HG02840 (cell line): ENCODE data around the gene CEP126.

Experiments used
- ATAC-seq: cut with Tn5 transposase; IDR thresholded peaks from one replicate; pipeline ENCODE4 v1.9.1; 2021; ENCODE audit warnings: mild to moderate bottlenecking, moderate library complexity, moderate number of reproducible peaks; ENCODE audit not compliant: unreplicated experiment, low FRiP score

CEP126 gene

DNA sequence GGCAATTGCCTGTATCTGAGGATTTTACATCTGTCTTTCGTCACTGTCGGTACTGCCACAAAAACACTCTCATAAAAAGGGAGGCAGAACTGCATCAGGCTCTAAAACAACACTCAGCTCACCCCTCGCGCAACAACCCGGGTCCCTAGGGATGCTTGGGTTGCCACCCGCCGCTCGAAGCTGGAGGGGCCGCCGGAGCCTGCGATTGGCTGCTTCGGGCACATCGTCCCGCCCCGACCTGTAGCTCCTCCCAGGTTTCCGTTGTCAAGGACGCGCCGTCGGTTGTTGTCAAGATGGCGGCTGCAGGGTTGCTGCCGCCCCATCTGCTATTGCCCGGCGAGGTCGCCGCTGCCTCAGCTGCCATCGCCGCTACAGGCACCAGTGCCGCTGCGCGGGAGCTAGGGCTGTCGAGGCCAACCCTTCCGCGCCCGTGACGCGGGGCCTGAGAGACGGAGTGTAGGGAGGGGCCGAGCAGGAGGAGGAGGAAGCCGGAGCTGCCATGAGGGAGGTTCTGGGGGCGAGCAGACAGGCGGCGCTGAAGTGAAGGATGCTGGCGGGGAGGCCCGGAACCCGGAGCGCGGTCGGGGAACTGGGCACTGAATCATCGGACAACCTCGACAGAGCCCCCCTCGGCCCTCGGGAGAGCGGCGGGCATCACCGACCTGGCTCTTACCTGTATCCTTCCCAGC is at the start of gene CEP126:
TSS of gene CEP126 (plus strand) at position 273 of the 689 bp plus-strand sequence. CDS start at position 548, 275 bp downstream.
- peak; percentile 100 for ATAC-seq

DNA sequence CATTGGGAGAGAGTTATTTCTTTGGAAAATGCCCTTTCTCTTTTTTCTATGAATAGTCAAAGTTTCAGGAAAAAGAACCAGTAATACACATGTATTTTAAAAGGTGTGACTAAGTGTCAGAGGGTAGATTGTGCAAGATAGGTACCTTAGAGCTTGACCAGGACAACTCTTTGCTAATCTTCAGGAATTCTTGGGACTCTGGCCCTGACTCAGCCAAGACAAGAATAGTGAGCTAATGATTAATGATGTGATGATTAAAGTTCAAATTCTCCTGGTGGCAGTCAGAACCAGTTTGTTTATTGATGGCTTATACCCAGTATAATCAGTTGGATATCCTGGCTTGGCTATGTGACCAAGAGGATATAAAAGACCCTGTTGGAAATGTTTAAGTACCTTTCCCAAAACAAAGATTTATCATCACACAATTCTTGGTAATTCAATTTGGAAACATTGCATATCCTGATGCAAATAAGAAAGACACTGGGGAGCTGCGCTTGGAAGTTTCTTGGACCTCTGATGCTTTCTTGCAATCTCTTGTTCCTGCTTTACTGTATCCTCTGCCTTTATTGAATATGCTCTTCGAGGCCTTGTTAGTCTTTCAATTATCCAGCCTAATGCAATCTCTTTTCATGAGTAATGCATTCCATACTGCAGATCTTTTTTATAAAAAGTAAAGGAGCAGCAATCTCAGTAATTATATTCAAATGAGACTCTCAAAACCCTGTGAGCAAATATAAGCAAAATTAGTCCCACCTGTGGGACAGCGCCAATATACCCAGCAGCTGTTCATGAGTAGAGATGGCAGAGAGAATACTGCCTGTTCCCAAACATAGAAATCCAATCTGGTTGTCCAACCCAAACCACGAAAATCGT is 48.0 kb upstream of the CEP126 start:
- ATAC-seq: no peak

DNA sequence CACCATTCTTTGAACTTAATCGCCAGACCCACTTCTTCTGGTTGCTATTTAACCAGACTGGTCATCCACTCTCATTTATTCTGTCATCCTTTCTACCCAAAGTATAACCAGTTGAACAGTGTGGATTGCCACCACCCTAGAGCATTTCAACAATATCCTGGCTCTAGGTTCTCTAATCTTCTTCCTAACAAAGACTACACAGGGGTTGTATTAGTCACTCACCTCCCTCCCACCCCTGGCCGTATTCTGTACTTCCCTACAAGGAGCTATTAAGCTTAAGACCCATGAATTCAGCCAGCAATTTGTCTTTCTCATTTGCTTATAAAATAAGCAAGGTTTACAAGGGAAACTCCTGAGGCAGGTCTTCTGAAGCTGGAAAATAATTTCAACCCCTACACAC is 46.9 kb upstream of the CEP126 start:
- no peak for ATAC-seq

DNA sequence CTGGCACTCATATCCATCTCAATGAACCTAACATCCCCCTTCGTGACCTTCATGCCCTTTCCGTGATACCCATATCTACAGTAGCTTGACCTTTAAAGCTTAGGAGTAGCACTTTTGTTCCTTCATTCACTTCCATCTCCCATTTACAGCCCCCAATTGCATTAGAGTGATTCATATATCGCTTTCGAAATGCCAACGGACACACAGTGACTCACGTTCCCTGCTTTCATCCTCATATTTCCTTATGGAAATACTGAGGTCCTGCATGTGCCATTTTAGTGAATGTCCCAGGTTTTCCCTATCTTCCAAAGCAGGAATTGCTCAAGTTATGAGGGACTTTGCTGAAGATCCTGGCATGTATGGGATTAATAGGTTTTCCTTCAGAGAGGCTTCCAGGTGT is 44.3 kb upstream of the CEP126 start:
- no peak for ATAC-seq

GRCh38 chr11:101872171-101872882 is 42.5 kb upstream of the CEP126 start:
- ATAC-seq: no peak

DNA sequence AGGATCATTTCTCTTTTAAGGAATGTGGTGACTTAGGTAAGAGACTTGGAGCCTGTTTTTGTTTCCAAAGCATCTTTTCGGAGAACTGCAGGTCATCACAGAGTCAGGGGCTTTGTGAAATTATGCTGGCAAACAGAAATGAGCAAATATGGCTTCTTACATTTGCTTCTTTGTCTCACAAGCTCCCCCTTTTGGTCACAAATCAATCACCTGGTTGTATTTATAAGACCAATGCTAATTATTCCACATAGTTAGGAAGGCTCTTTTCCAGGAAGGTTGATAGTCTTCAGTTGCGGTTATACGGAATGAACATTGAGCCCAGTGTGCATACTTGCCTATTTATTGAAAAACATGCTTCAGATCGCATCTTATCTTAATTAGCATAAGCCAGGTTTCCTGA is 34.6 kb upstream of the CEP126 start:
- no peak for ATAC-seq

DNA sequence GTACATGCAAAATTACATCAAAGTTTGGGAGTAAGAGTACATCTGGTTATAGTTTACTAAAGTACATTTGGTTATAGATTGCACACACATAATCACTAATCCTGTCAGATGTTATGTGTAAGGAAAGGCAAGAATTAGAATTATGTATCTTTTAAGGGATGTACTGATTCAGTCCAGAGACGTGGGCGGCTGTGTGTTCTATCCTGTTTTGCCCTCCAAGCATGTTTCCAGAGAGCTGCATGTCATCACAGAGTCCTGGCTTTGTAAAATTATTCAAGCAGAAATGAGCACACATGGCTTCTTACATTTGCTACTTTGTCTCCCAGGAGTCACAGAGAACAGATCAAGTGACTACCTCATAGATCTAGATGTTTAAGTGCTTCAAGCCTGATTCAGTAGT is 33.2 kb upstream of the CEP126 start:
- no peak for ATAC-seq

- no peak for ATAC-seq
Observed at GRCh38 chr11:101885631-101886030, 29.2 kb upstream of the CEP126 start.

DNA sequence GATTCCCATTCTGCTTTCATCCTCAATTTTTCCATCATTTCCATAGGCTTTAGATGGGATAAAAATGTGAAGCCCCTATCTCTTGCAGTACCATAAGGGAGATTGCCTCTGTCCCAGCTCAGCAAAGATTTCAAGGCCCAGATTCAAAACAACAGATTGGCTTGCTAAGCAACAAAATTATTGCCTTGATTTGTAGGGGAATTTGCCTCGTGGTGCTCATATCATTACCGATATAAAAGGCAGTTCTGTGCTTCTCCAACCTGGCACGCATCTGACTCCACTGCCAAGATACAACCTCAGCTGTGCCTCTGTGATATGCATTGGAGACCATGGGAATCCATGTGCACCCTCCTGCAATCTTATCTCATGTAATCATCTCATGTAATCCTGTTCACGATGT is 25.0 kb upstream of the CEP126 start:
- no peak for ATAC-seq

DNA sequence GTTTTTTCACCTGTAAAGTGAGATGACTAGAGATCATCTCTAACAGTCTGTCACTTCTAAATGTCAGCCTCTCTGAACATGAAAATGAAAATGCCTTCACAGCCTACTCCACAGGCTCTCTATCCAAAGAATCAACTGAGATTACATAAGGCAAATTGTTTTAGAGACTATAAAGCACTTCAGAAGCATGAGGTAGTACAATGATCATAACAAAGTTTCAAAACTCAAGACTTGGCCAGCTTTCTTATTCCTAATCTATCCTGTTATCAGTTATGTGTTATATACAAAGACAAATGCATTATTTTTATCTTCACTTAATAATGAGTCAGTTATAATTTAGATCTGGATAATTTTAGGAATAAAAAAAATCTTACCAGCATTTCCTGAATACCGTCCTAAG is 20.3 kb upstream of the CEP126 start:
- ATAC-seq: no peak

DNA sequence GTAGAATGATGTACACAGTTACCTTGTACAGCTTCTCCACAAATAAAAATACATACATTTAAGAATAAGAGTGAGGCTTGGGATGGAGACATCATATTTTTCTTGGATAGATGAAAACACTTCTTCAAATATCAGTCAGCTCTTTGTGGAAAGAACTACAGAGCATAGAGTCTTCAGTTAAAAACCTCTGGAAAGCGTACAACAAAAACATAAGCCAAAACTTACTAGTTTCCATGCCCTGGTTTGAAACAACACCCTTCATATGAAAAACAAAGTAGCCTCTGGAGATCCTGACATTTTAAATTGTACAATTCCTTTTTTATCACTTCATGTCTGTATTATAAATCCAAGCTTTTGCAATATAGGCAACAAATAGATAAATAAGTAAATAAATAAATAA is 7.0 kb upstream of the CEP126 start:
- no peak for ATAC-seq

DNA sequence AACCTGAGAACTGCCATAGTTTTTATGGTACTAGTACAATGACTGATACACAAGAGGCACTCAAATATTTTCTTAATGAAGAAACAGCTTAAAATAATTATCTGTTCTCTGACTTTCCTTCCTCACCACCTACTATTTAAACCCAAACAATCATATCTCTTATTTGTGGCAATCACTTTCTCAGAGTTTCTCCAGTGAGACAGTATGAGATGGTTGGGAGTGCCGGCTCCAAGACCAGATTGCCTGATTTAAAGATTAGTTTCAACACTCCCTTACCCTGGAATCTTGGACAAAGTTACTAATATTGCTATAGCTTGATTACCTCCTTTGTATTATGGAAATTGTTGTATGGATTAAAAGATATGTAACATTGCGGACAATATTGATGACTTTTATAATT is 5.7 kb upstream of the CEP126 start:
- ATAC-seq: no peak

GRCh38 chr11:101912823-101913284 is 2.0 kb upstream of the CEP126 start:
- ATAC-seq: no peak

GRCh38 chr11:101913656-101914055 is 1.2 kb upstream of the CEP126 start:
- ATAC-seq: no peak

GRCh38 chr11:101914341-101914737 is 471 bp upstream of the CEP126 start:
- no peak for ATAC-seq

DNA sequence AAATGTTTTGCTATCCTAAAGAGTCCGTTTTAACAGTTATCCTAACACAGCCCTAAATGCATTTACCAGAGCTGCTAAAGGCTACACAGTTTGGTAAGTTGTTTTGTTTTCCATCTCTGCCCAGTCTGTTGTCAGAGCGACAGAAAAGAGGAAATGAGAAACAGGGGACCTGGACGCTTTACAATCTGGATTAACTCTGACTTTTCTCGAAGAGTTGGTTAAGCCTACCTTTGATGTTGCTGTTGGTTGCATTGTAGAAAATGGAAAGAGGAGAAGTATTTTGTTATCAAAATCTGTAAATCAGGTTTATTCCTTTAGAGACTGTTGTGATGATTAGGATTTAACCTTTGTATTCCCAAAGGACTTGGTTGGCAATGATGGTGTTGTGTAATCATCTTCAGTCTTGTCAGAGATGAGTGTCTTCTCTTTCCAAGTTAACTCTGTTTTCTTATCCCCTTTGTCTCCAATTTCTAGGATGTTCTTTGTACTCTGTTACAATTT is 1.0 kb downstream of the CEP126 start:
- ATAC-seq: no peak

DNA sequence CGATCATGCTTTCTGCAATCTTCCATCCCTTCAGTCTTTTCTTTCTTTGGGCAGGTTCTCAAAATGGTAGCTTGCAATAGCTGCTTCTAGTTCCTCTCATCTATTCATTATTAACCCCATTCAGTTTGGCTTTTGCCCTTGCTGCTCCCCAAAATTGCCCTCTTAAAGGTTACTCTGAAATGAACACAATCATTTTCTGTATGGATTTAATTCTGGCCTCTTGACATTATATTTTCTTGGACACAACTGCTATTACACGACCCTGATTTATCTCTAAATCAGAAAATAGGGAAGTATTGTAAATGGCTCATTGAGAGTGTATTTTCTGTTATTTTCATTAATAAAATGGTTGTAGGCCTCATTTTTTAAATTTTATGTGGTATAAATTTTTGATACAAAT is 1.6 kb downstream of the CEP126 start, which contains the start of gene ANGPTL5:
TSS of gene ANGPTL5 (minus strand) at position 101 of the 400 bp plus-strand sequence. CDS start 8,613 bp downstream, outside the sequence.
- no peak for ATAC-seq

- ATAC-seq: no peak
Observed at GRCh38 chr11:101917226-101917625, 2.4 kb downstream of the CEP126 start.

DNA sequence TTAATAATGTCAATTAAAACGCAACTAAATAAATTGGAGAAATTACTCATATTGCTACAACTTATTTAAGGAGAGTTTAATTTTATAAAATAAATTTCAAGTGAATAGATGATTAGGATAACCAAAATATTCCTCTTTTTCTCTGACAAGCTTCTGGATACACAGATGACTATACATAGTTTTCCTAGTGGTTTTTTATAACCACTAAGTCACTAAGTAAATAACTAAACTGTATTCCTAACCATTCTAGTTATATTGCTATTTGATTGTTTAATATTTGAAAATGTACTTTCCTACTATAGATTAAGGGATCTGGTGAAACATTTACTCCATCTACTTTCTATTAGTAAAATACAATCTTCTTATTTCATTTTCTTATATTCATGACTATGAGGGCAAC is 6.2 kb downstream of the CEP126 start:
- no peak for ATAC-seq

DNA sequence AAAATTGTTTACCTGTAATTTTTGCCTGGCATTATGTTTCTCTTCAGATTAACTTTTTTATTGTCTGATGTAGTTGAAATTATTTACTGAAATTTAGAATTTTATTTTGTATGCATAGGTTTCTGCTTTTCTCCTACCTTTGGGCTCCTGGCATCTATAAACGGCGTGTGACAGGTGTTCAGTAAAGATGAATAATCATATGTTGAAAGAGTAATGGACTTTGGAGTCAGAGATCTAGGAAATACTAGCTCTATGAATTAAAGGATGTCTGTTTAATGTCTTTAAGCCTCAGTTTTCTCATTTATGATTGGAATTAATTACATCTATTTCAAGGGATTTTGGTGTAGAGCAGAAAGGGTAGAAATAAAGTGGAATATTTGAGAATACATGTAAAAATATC is 8.7 kb downstream of the CEP126 start:
- no peak for ATAC-seq
